ENCODE data around the gene PLCH1.

DNA sequence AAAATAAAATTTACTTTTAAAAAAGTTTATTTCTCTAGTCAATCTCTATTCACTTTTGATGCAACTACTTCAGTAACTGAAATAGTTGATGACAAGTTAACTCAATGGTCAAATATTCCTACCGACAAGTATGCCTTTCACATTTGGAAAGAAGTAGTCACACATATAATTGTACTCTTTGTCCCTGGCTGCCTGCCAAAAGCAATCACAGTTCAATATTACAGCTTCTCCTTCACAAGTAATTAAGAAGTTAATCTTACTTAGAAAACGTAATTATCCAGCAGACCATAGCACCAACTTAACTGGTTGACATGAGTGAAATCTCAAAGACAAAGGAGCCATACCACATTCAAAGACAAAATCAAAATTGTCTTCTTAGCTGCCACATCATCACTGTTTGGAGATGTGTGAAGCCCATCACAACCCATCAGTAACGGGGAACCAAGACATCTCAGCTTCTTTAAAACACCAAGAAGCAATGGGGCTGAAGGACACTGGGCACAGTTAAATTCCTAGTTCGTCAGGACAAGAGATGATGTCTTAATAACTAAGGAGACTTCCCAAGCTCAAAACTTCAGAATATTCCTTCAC lies 86.1 kb downstream of the PLCH1 start:
- TF ChIP-seq POLR2AphosphoS5 (IDR thresholded peaks at IDR 0.05; ENCODE audit: borderline replicate concordance, low read depth, low read length), result no peak
- TF ChIP-seq EZH2 (IDR thresholded peaks at IDR 0.05), result no peak
